Stimulated activated CD8-positive, alpha-beta memory T cell treated with anti-CD3 and anti-CD28 coated beads, Interleukin-7, amount 100 ng/mL, for 48 hours (primary cell): ENCODE data around the gene SNX12.

ENCODE experiments used
- DNase-seq, 2 donors: peaks; one replicate each; pipeline ENCODE4 v3.0.0-alpha.2; 2020; ENCODE audit warnings: low read depth in 1 of 2; ENCODE audit errors: extremely low read depth in 1 of 2

SNX12 gene

DNA sequence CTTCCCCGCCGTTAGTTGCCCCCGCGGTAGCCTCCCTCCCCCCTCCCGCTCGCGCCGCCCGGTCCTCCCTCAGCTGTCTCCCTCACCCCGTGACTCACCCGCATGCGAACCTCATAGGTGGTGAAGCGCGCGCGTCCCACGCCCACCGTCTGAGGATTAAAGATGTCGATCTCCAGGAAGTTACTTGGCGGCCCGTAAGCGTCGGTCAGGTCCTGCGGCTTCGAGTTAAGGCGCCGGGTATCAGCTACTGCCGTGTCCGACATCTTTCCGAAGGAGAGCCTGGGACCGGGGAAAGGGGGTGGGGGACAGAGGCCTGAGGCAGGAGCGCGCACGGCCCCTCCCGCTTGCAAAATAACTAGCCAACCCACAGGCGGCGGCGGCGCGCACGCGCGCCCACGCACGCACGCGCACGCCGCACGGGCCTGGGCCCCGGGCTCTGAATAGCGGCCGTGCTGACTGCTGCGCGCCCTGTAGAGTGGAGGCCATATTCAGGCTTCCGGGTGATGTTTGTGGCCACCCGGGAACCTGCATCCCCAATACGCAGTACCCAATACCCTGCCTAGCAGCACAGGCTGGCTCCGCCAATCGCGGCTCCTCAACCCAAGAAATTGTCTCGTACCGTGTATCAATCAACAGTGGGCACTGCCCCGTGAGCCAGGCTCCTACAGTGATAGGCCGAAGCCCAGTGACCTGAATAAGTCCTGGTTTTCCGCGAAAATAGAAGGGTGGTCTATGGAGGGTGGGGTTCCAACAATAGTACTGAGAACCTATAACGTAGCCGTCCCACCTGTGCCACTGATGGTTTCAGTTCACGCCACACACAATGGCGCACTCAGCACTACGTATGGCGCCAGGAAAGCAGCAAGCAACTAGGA is at the start of gene SNX12:
Gene SNX12 (minus strand): TSS at position 291 of the 875 bp plus-strand sequence. CDS start 28 bp downstream, at position 263.
- peak; percentile 74 to 80 for DNase-seq

DNA sequence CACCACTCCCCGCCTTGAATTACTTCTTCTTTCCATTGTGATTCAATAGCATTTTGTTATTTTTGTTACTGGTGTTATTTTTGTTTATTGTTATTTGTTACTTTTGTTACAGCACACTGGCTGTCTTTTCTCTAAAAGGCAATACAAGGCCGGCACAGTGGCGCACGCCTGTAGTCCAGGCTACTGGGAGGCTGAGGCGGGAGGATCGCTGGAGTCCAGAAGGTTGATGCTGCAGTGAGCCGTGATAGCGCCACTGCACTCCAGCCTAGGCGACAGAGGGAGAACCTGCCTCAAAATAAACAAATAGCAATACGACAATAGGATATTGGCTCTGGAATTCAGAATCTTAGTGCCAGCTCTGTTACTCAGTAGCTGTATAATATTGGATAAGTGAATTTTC is 49.2 kb upstream of the SNX12 start:
- DNase-seq, result no peak

DNA sequence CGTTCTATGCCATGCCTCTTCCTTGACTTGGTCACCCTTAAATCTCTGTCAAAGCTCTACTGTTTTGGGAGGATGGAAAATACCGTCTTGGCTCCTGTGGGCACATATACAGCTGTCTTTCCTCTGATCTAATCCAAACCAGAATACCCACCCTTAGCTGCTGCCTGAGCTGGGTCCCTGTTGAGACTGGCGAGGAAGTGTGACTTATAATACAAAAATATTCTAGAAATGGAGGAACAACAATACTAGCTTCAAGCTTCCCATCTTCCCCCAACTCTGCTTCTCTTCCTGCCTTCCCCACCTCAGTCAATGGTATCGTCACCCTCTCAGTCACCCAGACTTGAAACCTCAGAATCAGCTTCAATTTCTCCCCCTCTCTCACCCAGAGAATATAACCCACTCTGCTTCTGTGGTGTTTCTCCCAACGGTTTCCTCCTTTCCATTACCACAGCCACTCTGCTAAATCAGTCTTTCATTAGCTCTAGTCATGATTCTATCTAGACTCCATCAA is 43.8 kb upstream of the SNX12 start:
- no peak for DNase-seq

DNA sequence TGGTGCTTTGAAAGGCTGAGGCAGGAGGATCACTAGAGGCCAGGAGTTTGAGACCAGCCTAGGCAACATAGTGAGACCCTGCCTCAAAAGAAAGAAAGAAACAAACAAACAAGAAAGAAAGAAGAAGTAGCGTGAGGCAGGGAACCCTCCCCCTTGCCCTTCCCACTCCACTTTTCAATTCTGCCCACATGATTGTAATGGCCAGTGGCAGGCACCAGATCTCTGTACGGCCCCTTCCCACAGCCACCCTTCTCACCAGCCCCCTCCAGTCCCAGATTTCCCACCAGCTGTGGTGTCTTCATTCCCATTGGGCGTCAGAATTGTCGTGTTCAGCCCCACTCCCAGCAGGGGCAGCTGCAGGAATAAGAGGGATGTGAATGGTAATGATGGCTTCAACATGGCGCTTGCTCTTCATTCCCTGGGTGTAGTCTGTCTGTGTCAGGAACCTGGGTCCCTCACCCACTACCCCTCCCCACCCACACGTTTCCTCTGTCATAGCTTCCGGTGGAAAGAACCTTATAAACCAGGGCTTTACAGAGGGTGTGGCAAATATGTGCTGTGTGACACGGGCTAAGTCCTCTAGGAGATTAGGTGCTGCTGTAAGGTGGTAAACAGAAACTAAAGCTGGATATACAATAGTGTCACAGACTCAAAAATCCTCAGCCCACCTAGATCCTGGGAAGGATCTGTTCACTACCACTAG is 43.2 kb upstream of the SNX12 start, which contains the start of gene IL2RG:
Gene IL2RG (minus strand): TSS at position 437 of the 703 bp plus-strand sequence. CDS start 38 bp downstream, at position 399.
- DNase-seq, result peak; percentile 44 to 73

DNA sequence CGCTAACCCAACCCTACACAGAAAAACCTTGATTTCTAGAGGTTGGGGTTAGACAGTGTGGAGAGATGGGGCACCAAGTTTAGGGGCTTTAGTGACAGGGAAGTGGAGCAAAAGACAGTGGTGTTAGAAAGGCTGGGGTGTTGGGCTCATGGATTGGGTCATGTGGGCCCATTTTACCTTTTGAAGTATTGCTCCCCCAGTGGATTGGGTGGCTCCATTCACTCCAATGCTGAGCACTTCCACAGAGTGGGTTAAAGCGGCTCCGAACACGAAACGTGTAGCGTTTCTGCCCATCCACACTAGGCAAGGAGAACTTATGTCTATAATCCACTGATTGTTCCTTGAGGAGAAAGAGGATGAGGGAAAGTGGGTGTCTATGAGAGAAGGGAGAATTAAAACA is 40.9 kb upstream of the SNX12 start:
- DNase-seq, result no peak

DNA sequence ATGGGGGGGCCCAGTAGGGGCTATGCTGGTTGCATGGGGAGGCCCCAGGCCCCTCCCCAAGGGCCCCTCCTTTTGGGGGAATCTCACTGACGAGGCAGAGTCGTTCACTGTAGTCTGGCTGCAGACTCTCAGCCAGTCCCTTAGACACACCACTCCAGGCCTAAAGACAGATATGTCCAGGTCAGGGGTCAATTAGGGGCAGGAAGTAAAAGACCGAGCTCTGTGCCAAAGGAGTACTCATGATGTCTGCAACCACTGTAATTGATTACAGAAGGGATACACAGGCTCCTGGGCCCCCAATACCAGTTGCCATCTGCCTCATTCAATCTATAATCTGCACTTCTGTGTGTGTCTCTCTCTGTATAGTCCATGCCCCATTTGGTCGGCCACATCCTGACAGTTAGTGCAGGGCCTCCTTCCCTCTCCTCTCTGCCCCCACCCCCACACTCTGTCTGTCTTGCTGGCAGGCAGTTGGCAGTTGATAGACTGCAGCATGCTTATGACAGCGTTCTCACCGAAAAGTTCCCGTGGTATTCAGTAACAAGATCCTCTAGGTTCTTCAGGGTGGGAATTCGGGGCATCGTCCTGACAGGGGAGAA is 39.7 kb upstream of the SNX12 start:
- DNase-seq, result peak in 1 of 2 donors; percentile 27

DNA sequence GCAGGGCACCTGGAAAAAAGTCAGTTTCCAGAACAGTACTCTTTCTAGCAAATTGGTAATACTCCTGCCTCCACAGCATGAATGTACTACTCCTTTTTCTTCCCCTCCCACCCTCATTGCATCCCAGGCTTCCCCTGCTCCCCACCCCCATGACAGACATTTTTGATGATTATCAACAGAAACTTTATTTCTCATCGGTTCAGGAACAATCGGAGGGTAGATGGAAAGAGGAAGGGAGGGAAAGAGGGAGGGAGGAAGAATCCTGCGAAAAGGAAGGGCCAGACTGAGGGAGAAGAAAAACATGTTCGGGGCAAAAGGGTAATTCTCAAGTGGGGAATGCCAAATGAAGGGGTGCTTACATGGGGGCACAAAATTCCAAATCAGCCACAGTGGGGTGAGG is 39.1 kb upstream of the SNX12 start:
- DNase-seq, result no peak

DNA sequence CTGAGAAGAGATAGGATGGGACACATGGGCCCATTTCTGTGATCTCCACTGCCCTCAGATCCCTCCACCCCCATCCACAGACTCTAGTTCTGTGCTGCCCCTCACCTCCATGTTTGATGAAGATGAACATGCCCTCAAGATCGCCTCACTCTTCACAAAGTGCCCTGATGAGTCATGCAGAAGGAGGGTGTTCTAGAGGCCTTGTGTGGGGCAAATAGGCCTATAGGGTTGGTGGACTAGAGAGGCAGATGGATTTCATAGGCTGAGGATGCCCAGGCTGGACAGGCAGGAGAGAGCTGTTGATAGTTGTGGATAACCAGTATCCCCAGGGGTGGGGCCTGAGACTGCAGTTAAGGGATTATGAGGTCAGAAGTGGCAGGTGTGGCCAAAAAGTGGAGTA is 38.3 kb upstream of the SNX12 start, which contains the start of gene CXorf65:
Gene CXorf65 (minus strand): TSS at position 314 of the 400 bp plus-strand sequence. CDS start 184 bp downstream, at position 130.
- DNase-seq, result peak in 1 of 2 donors; percentile 11

DNA sequence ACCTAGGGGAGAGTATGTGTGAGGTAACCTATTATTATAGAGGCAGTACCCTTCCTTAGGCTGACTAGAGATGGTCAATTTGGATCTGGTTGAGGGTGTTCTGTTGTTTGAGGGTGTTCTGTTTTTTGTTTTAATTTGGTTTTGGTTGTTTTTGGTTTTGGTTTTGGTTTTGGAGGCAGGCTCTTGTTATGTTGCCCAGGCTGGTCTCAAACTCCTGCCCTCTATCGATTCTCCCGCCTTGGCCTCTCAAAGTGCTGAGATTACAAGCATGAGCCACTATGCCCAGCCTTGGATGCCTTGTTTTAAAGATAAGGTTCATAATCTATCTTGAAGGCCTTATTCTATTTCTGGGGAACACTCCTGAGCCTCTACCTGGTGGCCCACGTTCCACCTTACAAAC is 37.5 kb upstream of the SNX12 start:
- no peak for DNase-seq

DNA sequence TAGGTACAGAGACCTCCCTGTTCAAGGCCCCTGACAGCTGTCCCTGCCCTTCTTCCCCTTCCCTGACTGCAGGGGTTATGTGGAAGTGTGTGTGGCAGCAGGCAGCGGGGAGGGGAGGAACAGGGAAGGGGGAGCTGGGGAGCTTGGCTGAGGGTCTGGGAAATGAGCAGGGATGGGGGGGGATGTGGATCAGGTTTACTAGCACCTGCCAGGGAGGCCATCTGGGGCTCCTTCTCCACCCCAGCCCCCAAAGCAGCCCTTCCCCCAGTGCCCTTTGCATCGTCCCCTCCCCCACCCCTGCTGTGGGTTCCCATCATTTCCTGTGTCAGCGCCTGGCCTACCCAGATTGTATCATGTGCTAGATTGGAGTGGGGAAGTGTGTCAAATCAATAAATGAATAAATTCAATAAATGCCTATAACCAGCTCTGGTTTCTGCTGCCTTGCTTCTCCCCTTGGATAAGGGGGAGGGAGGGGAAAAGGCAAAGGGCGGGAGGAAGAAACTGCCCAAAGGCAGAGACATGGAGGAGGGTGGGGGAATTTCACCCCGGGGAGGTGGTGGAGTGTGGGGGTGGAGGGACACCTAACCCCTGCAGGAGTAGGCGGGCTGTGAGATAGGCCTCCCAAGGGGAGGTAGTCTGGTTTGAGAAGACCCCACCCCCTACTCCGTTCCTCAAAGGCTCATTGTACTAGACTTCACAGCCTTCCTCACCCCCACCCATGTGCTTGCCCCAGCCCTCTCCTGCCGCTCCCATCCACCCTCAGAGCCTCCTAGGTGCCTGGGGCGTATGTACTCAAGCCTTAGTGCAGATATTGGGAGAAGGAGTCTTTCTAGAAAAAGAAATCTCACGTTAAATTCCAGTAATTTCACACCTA is 35.2 kb upstream of the SNX12 start:
- peak in 1 of 2 donors; percentile 39 for DNase-seq

DNA sequence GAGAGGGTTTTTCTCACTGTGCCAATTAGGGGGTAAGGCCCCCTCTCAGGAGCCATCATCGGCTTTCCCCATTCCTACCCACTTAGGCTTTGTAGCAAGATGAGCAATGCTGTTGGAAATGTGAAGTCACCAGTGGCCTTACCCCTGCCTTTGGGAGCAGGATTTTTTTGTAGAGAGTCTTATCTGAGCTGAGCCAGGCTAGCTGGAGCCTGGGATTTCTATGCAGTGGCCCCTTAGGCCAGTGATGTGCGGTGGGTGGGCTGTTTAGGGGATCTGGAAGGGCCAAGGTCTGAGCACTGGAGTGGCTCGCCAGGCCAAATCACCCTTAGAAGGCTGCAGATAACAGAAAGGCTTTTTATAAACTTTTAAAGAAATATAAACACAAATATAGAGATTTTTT is 34.2 kb upstream of the SNX12 start:
- DNase-seq, result no peak

DNA sequence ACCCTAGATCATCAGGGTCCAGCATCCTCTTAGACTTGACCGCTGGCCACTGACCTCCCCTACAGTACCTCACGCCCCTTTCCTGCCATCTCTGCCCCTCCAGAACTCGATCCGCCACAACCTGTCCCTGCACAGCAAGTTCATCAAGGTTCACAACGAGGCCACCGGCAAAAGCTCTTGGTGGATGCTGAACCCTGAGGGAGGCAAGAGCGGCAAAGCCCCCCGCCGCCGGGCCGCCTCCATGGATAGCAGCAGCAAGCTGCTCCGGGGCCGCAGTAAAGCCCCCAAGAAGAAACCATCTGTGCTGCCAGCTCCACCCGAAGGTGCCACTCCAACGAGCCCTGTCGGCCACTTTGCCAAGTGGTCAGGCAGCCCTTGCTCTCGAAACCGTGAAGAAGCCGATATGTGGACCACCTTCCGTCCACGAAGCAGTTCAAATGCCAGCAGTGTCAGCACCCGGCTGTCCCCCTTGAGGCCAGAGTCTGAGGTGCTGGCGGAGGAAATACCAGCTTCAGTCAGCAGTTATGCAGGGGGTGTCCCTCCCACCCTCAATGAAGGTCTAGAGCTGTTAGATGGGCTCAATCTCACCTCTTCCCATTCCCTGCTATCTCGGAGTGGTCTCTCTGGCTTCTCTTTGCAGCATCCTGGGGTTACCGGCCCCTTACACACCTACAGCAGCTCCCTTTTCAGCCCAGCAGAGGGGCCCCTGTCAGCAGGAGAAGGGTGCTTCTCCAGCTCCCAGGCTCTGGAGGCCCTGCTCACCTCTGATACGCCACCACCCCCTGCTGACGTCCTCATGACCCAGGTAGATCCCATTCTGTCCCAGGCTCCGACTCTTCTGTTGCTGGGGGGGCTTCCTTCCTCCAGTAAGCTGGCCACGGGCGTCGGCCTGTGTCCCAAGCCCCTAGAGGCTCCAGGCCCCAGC is 32.7 kb upstream of the SNX12 start:
- DNase-seq, result no peak

DNA sequence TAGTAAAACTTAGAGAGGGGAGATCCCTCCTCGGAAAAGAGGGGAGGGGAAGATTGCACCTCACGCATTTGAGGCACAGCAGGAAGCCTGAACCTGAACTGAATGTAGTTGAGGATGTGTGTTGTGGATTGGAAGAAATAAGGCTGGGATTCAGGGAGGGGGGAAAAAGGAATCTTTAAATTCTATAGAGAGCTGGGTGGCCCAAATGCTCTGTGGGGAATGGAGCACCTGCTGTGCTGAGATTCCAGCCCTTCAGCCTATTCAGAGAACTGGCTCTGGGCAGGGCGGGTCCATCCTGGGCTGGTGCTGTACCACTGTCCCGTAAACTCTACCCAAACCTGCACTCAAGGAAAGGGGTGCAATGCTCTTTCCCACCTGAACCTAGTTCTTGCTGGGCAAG is 31.6 kb upstream of the SNX12 start:
- DNase-seq, result no peak

DNA sequence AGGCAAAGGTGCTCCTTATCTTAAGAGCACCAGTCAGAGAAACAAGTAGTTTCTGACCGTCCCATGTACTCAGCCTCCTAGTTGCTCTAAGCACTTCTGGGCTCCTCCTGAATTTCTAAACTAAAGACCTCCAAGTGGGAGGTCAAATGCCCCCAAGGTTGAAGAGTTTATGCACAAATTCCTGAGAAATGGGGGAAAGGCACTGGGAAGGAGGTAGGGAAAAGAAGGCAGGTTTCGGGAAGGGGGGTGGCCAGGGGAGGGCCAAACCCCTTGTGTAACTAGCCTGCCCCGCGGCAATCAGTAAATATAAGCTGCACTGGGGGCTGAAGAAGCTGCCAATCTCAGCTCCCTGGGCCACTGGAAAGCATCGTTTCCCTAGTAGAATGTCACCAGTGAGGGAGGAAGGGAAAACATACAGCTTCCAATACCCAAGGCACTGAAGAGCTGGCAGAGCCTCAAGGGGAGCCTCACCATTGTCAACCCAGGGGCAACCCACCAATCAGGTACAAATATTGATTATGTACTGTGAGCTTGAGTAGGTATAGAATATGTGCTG is 30.9 kb upstream of the SNX12 start:
- DNase-seq, result no peak

DNA sequence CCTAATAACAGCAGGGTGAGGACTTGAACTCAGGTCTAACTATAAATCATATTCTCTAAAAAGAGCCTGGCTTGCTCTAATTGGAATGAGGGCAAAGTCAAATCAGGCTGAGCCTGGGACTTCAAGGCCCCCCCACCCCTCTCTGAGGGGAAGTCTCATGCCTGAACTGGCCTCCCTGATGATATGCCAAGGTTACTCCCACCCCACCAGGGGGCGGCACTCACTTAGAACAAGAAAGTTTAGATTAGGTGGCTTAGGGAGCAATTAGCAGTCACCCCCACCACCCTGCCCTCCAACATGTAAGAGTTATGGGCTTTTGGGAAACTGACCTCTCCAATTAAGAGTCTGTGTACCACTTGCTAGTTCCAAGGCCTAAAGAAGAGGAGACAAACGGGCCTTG is 30.2 kb upstream of the SNX12 start:
- DNase-seq, result peak in 1 of 2 donors; percentile 59

DNA sequence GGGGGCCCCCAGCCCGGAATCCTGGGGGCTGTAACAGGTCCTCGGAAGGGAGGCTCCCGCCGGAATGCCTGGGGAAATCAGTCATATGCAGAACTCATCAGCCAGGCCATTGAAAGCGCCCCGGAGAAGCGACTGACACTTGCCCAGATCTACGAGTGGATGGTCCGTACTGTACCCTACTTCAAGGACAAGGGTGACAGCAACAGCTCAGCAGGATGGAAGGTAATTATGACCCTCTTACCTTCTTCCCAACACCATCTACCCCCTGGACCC is 28.6 kb upstream of the SNX12 start:
- DNase-seq, result no peak

DNA sequence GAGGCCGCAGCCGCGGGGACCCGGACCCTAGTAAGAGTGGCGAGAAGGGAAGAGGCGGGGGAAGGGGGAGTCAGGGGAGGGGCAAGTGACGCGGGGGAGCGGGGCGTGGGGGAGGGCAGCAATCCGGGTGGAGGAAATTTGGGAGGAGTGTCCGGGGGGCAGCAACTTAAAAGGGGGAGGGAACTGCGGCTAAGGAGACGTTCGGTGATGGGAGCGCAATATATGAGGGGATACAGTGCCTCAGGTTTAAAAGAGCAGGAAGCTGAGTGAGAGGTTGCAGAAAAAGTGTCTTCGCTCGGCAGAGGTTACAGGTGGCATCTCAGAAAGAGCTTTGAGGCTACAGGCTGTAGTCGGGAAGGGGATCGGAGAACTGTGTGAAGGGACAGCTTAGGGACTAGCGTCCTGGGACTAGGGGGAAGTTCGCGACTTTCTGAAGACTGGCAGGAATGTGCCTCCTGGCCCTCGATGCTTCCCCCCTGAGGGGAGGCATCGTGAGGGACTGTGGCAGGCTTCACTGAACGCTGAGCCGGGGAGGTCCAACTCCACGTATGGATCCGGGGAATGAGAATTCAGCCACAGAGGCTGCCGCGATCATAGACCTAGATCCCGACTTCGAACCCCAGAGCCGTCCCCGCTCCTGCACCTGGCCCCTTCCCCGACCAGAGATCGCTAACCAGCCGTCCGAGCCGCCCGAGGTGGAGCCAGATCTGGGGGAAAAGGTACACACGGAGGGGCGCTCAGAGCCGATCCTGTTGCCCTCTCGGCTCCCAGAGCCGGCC is 28.0 kb upstream of the SNX12 start:
- DNase-seq, result peak in 1 of 2 donors; percentile 46

DNA sequence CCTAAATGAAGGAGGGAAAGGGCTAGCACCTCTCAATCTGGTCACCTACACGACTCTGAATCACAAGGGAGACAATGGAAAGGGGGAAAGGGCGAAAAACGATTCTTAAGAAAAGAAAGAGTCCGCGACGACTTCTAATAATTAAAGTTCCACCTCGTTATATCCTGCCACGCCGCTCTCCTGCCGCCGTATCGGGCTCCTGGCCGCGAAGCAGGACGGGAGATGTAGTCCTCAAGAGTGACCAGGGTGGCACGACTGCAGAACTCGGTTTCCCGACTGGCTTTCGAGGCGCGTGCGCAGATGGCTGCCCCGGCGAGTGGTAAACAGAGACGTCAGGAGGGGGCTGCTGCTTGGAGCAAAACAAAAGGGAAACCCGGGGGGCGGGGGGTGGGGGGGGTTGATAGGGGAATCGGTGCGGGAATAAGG is 27.4 kb upstream of the SNX12 start, which contains the start of gene FOXO4:
Gene FOXO4 (plus strand): TSS at position 297 of the 426 bp plus-strand sequence. CDS start 678 bp downstream, outside the sequence.
- peak; percentile 73 to 85 for DNase-seq
